T-helper 1 cell treated with Interleukin-12 subunit alpha and Interleukin-12 subunit beta and Interleukin-4 antibody, amounts not matched to agents 30 μg/mL and 1 μg/mL, for 36 hours (primary cell): ENCODE data around the gene GYPC.
A peak's percentile ranks its signal among the peaks of the same experiment; 100 is the strongest.

Source experiments
- H3K27ac Mint-ChIP-seq: one replicate; pipeline ENCODE4 v1.8.0; 2021; ENCODE audit warnings: mild to moderate bottlenecking, mixed read lengths
- H3K27me3 Mint-ChIP-seq: one replicate; pipeline ENCODE4 v1.8.0; 2021; ENCODE audit warnings: low read depth, mixed read lengths
- H3K36me3 Mint-ChIP-seq: one replicate; pipeline ENCODE4 v1.8.0; 2021; ENCODE audit warnings: low read depth, mixed read lengths
- H3K4me1 Mint-ChIP-seq: one replicate; pipeline ENCODE4 v1.8.0; 2021; ENCODE audit warnings: low read depth, mixed read lengths
- H3K4me3 Mint-ChIP-seq: one replicate; pipeline ENCODE4 v1.8.0; 2021; ENCODE audit warnings: mild to moderate bottlenecking, moderate library complexity, mixed read lengths
- H3K9me3 Mint-ChIP-seq: one replicate; pipeline ENCODE4 v1.8.0; 2021; ENCODE audit warnings: mixed read lengths

The GYPC gene

DNA sequence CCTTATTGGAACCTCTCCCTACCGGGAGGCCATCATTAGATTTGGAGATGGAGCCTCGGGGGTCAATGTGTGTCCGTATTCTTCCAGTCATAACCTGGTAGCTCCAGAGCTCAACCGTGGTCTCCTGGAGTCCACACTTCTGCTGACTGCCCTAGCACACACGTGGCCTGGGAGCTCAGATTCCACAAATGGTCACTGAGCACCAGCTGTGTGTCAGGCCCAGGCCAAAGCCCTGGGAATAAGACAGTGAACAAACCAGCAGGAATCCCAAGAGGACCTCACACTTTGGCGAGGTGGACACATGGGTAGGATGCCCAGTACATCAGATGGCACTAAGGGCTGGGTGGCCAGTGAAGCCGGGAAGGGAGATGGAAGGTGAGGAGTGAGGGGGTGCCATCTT is 15.5 kb downstream of the GYPC start:
- Mint-ChIP-seq H3K36me3 (peaks cover 58% of the 10 kb centered on the region), H3K4me1 (peaks cover 18% of the 10 kb centered on the region), H3K27ac (no peak overlapping the region)

DNA sequence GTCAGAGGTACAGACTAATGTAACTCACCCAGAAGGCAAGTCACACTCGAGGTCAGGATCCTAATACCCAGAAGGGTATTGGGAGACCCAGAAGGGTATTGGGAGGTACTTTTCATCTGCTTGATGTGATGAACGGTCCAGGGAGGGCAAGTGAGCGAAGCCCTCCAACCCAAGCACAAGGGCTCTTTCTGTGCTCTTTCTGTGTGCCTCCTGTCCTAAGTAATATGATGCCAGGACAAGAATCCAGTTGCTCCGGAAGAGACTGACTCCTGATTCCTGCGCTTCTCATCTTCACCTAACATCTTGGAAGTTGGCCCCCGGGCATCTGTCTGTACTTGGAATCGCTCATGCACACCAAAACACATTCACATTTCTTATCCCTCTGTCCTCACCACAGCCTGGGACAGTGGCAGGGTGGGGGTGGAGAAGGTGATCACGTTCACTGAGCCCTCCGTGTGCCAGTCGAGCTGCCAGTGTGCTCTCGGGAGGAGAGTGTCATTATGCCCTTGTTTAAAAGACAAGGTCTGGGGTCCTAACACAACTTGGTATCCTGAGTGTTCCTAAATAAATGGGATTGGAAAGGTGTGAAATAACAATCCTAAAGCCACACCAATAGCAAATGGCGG is 17.1 kb downstream of the GYPC start:
- Mint-ChIP-seq H3K9me3 (peaks cover 18% of the 10 kb centered on the region), H3K27me3 (no peaks in the 10 kb centered on the region), H3K36me3 (peaks cover 59% of the 10 kb centered on the region), H3K4me3 (no peak overlapping the region), H3K4me1 (peaks cover 14% of the 10 kb centered on the region), H3K27ac (no peak overlapping the region)

More for the DNA sequence above, 15.5 kb downstream of the GYPC start:
- Mint-ChIP-seq H3K9me3 (peaks cover 18% of the 10 kb centered on the region), H3K4me3 (no peak overlapping the region), H3K27me3 (no peaks in the 10 kb centered on the region)

DNA sequence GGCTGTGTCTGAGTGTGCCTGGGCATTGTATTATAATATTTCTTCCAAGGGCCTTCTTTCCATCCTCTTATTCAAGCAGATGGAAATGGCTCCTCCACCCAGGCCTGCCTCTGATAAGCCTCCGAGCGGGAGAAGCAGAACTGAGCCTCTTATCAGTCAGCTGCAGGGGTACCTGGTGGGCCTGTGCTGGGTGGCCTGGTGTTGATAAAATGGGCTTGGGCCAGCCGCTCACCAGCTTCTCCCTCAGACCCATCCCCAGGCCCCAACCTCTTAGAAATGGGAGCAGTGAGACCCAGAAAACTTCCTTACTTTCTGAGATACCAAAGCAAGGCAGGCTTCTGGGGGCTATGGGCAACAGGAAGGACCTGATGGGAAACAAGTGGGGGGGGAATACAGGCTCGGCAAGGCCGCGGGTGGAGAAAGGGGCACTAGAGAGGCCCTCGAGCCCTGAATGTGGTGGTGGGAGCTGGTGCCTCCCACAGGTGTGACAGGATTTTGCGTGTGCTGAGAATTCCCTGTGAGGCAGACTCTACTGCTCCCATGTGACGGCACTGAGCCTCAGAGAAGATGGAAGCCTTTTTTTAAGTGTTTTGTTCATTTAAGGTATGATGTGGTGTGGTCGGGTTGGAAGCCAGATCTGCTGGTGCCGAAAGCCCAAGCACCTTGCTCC is 18.3 kb downstream of the GYPC start:
- Mint-ChIP-seq H3K27ac (no peak overlapping the region), H3K4me3 (no peak overlapping the region), H3K27me3 (no peaks in the 10 kb centered on the region), H3K36me3 (peaks cover 59% of the 10 kb centered on the region), H3K4me1 (peaks cover 16% of the 10 kb centered on the region), H3K9me3 (peaks cover 18% of the 10 kb centered on the region)

DNA sequence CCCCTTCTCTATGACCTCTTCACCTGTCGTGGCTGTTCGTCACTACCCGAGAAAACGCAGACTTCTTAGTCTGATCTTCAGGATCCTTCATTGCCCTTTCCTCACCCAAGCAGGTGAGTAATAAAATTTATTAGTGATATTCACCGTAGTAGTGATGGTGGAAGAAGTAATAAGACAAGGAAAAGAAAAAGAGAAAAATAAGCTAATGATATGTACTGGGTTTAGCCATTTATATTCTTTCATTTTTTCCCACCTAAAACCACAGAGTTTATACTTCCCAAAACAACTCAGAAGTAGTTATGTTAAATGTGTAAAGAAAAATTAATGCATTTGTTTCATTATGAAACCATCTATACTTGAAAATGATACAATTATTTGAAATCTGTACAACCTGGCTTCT is 19.7 kb downstream of the GYPC start:
- Mint-ChIP-seq H3K36me3 (peaks cover 55% of the 10 kb centered on the region), H3K27ac (no peak overlapping the region), H3K4me1 (peaks cover 17% of the 10 kb centered on the region)

DNA sequence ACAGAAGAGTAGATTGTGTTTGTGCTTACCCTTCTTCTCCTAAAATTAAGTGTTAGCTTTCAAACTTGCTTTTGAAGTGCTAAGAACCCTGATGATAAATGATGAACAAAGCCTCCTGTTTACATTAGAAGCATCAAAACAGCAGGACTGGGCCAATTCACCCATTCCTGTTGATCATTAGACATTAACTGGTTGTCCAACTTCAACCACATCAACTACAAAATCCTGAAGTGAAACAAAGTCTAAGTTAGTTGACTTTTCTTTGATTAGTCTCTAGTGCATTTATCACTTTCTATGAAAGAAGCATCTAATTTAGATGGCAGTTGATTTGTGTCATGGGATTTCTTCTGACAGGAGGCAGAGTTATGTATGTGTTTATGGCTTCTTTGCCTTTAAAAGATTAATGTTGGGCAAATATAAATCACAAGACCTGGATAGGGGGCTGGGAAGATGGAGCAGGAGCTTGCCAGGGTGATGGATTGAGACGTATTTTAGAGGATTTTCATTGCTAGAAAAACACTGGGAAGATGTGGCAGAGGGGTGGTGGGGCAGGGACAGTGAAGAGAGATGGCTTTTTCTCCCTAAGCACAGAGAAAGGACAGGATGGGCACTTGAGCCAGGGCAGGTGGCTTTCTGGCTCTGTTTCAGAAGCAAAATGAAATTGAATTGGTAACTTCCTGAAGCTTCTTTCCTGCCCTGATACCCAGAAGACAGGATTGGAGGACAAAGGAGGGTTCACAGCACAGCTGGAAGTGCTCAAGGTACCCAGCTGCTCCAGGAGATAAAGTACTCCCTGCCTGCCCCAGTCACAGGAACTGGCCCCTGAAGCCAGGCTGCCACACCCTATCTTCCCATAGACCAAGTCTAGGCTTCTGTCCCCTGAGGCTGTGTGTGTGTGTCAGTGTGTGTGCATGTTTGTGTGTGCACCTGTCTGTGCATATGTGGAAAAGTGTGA is 20.5 kb downstream of the GYPC start:
- peaks cover 57% of the 10 kb centered on the region for H3K36me3 Mint-ChIP-seq

More for the DNA sequence above, 19.7 kb downstream of the GYPC start:
- no peaks in the 10 kb centered on the region for H3K27me3 Mint-ChIP-seq
- H3K4me3 Mint-ChIP-seq, result no peak overlapping the region
- peaks cover 18% of the 10 kb centered on the region for H3K9me3 Mint-ChIP-seq

DNA sequence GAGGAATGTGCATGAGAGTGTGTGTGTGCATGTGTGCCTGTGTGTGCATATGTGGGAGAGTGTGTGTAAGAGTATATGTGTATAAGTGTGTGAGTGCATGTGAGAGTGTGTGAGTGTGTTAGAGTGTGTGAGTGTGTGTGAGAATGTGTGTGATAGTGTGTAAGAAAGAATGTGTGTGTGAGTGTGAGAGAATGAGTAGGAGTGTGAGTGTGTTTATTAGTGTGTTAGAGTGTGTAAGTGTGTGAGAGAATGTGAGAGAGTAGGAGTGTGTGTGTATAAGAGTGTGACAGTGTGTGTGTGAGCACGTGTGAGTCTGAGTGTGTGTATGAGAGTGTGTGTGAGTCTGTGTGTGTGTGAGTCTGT is 21.2 kb downstream of the GYPC start:
- H3K27me3 Mint-ChIP-seq, result no peaks in the 10 kb centered on the region
- H3K9me3 Mint-ChIP-seq, result peaks cover 18% of the 10 kb centered on the region
- peaks cover 17% of the 10 kb centered on the region for H3K4me1 Mint-ChIP-seq
- H3K36me3 Mint-ChIP-seq, result peaks cover 52% of the 10 kb centered on the region
- no peak overlapping the region for H3K4me3 Mint-ChIP-seq
- peak overlapping the region; percentile 74 for H3K27ac Mint-ChIP-seq

More for the DNA sequence above, 20.5 kb downstream of the GYPC start:
- Mint-ChIP-seq H3K9me3 (peaks cover 18% of the 10 kb centered on the region), H3K27ac (peak overlapping the region; percentile 74), H3K27me3 (no peaks in the 10 kb centered on the region), H3K4me1 (peaks cover 17% of the 10 kb centered on the region), H3K4me3 (no peak overlapping the region)

DNA sequence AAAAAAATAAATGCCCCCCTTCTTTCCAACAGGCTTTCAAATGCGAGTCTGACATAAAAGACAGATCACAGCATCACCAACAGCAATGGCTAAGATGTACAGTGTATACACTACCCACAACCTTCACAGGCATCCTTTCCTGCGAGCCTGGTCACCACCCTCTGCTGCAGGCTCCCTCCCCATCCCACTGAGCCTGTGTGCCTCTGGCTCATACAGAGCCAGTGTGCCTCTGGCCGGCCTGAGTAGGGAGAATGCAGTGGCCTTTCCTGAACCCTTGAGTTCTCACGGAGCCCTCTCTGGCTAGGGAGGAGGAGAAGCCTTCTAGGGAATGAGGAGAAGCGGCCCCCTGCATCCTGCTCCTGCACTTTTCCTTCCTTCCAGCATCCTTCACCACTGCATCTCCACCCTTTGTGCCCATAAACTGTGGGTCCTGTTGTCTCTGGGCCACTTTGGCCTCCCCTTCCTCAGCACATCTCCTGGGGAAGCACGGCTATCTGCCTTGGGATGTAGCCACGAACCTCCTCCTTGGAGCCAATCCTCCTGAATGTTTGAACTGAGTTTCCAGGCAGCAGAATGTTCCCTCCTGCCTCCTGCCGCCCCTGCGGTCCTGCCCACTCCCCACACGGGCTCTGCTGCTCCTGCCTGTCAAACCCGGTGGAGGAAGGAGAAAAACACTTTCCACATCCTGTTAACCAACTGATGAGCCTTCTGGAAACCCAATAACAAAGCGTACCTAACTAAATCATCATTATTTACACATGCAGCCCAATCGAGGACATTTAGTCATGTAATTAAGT is 22.5 kb downstream of the GYPC start:
- Mint-ChIP-seq H3K4me3 (no peak overlapping the region), H3K4me1 (peaks cover 19% of the 10 kb centered on the region), H3K9me3 (peaks cover 18% of the 10 kb centered on the region), H3K36me3 (peaks cover 50% of the 10 kb centered on the region), H3K27me3 (no peaks in the 10 kb centered on the region), H3K27ac (peak overlapping the region; percentile 66)

DNA sequence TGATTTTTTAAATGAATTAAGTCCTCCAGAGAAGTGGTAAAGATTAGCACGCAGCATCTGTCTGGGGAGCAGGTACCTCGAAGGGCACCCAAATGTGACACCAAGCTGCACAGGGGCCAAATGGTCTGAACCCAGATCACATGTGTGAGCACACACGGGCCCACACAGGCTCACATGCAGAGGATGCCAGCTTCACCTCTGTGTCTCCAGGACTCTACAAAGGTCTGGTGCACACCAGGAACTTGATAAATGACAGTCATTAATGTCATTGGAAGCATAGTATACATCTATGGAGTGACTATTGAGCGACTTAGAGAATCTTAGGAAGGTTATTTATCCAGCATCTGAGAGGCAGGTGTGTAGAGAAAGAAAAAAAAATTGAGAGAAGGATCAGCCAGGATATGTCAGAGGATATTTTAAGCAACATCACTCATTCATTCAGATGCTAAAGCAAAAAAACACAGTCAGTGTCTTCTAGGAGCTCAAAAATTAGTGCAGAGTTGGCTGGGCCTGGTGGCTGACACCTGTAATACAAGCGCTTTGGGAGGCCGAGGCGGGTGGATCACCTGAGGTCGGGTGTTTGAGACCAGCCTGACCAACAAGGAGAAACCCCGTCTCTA is 23.2 kb downstream of the GYPC start:
- Mint-ChIP-seq H3K4me1 (peaks cover 19% of the 10 kb centered on the region), H3K36me3 (peaks cover 52% of the 10 kb centered on the region), H3K4me3 (no peak overlapping the region), H3K9me3 (peaks cover 18% of the 10 kb centered on the region), H3K27ac (no peak overlapping the region), H3K27me3 (no peaks in the 10 kb centered on the region)

DNA sequence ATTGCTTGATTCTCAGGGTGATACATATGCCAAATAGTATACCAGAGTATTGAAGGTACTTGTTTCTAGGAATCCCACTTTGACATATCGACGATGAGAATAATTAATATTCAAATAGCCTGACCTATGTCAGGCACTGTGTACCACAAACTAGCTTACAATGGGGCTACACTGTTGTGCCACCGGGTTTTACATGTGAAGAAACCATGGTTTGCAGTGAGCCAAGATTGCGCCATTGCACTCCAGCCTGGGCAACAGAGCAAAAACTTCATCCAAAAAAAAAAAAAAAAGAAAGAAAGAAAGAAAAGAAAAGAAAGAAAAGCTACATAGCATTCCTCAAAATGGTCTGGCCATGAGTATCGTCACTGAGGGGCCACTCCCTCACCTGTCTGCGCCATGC is 25.5 kb downstream of the GYPC start:
- Mint-ChIP-seq H3K27ac (no peak overlapping the region), H3K36me3 (peaks cover 42% of the 10 kb centered on the region)

DNA sequence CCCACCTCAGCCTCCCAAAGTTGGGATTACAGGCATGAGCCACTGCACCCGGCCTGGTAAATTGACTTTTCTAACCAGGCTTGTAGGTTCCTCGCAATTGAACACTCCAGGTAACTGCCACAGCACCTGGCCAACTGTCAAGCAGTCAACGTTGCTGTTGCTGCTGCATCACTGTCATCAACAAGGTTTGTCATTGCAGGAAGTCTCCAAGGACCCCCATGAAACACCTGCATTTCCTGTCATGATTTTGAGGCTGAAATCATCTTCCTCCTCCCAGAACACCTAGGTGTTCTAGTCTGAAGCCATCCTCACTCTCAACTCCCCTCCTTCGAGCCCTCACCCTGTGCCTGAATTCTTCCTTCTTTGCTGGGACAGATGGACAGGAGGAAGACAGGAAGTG is 29.7 kb downstream of the GYPC start:
- Mint-ChIP-seq H3K4me1 (peaks cover 8% of the 10 kb centered on the region), H3K36me3 (peaks cover 55% of the 10 kb centered on the region), H3K9me3 (peaks cover 10% of the 10 kb centered on the region), H3K27me3 (no peaks in the 10 kb centered on the region), H3K27ac (no peak overlapping the region), H3K4me3 (no peak overlapping the region)

More for the DNA sequence above, 25.5 kb downstream of the GYPC start:
- H3K27me3 Mint-ChIP-seq, result no peaks in the 10 kb centered on the region
- no peaks in the 10 kb centered on the region for H3K9me3 Mint-ChIP-seq
- peaks cover 17% of the 10 kb centered on the region for H3K4me1 Mint-ChIP-seq
- no peak overlapping the region for H3K4me3 Mint-ChIP-seq

DNA sequence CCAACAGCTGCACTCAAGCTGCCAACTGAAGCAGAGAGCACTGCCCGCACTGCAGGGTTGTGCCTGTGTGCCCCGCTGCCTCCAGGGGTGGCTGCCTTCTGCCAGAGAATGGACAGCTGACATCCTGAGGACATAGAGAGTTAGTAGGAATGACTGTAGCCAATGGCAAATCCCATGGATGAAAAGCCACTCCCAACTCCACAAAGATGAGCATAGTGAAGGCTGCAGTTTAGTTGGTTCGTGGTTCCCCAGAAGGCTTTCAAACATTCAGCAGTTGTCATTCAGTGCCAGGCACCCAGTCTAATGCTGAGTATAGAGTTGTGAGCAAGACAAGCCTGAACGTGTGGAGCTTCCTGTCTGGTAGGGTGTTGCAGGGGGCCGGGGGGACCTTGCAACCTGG is 30.3 kb downstream of the GYPC start:
- H3K9me3 Mint-ChIP-seq, result peaks cover 12% of the 10 kb centered on the region
- H3K4me3 Mint-ChIP-seq, result no peak overlapping the region
- H3K4me1 Mint-ChIP-seq, result peaks cover 10% of the 10 kb centered on the region
- H3K27me3 Mint-ChIP-seq, result no peaks in the 10 kb centered on the region
- H3K27ac Mint-ChIP-seq, result no peak overlapping the region
- H3K36me3 Mint-ChIP-seq, result peaks cover 60% of the 10 kb centered on the region

DNA sequence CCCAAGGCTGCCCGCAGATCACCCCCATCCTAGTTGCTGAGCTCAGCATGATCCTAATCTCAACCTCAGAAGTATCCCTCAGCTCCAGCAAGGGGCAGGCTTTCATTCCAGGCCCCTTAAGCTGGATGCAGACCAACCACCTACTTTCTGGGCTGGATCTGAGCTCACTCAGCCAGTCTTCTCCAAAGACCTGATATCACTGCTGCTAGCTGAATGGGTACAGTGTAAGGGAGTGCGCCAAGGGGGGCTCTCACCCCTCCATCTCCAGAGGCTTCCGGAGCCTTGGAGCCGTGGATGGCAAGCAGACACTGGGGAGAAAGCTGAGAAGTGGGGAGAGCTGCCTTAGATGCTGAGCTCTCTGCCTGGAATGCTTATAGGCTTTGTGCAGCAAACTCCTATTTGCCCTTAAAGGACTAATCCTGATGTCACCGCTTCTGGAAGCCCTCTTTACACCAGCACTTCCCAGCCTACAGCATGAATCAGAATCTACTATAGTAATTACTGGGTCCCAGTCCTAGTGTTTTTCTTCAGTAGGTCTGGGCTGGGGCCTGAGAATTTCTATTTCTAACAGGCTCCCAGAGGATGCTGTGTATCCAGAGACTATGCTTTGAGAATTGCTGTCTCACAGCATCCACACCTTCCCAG is 31.0 kb downstream of the GYPC start:
- Mint-ChIP-seq H3K27ac (no peak overlapping the region), H3K4me3 (no peak overlapping the region), H3K9me3 (peaks cover 15% of the 10 kb centered on the region), H3K27me3 (no peaks in the 10 kb centered on the region), H3K36me3 (peaks cover 63% of the 10 kb centered on the region), H3K4me1 (peaks cover 14% of the 10 kb centered on the region)

DNA sequence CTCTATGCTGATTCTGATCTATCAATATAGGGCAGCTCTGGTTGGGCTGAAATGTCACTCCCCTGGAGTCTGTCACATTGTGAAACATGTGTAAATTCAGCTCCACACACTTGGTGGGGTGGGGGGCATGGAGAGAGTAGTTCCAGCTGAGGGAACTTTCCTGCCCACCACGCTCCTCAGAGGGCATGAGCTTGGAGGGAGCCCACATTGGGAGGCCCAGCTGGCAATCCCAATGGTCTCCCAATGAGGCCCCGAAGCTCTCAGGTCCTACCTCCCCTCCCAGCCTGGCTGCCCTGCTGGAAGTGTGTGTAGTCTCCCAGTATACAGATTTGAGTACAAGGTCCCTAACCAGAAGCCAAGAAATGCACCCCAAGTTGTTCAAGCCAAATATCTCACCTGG is 31.5 kb downstream of the GYPC start:
- Mint-ChIP-seq H3K4me3 (no peak overlapping the region), H3K27ac (no peak overlapping the region), H3K4me1 (peaks cover 13% of the 10 kb centered on the region), H3K9me3 (peaks cover 19% of the 10 kb centered on the region), H3K27me3 (no peaks in the 10 kb centered on the region), H3K36me3 (peaks cover 67% of the 10 kb centered on the region)
